Ascending aorta (tissue), 2 donors: ENCODE data around the gene TMEM132D. TPM values are rescaled to one million over a fixed set of nuclear protein-coding genes. Genes with fewer than 3 reads are reported as not detected.

ENCODE experiments used
- DNase-seq, 2 donors: peaks; one replicate each; pipeline ENCODE4 v3.0.0-alpha.2; 2019; ENCODE audit warnings: low spot score in 2 of 2
- H3K27ac ChIP-seq, 2 donors: fragments of 200-600 bp; sonication (generic); one replicate each; pipeline ENCODE4 v1.5.1; 2016 to 2017; ENCODE audit warnings: mild to moderate bottlenecking in 1 of 2
- H3K27me3 ChIP-seq: fragments of 200-600 bp; sonication (generic); one replicate; pipeline ENCODE4 v1.5.1; 2017
- H3K36me3 ChIP-seq, 2 donors: fragments of 200-600 bp; sonication (generic); one replicate each; pipeline ENCODE4 v1.5.1; 2016
- H3K4me1 ChIP-seq, 2 donors: fragments of 200-600 bp; sonication (generic); one replicate each; pipeline ENCODE4 v1.5.1; 2016 to 2017; ENCODE audit warnings: mild to moderate bottlenecking in 1 of 2
- H3K4me3 ChIP-seq, 2 donors: fragments of 200-600 bp; sonication (generic); one replicate each; pipeline ENCODE4 v1.5.1; 2016 to 2017; ENCODE audit warnings: mild to moderate bottlenecking in 1 of 2
- H3K9me3 ChIP-seq, 2 donors: fragments of 200-600 bp; sonication (generic); one replicate each; pipeline ENCODE4 v1.5.1; 2016
- CTCF ChIP-seq, 3 experiments: fragments of 200-600 bp in 2 of 3; fragments of 450-650 bp in 1 of 3; sonication (generic) in 2 of 3; IDR thresholded peaks; one replicate each; pipeline ENCODE4 v1.5.1; 2016 to 2019; ENCODE audit warnings: antibody characterized with exemption in 3 of 3, mild to moderate bottlenecking in 1 of 3, moderate library complexity in 1 of 3
- intact Hi-C: fragments of 100-400 bp; cut with DNase I; formaldehyde crosslinking; loops from one replicate; pipeline ENCODE4 v1.15.1; 2023
- total RNA-seq: library from RNA; depleted of rRNA; stranded (reverse); fragments of >200 nt; gene quantifications from one replicate; pipeline ENCODE4 v1.1.0, GENCODE V29; 2016

The TMEM132D gene
- total RNA-seq, 1 donor from 2014 or later = not detected

- no peak overlapping the region for H3K4me3 ChIP-seq
- H3K27me3 ChIP-seq = no peaks in the 10 kb centered on the region
- H3K9me3 ChIP-seq = no peaks in the 10 kb centered on the region
- H3K27ac ChIP-seq = no peak overlapping the region
- intact Hi-C loops = no loop called here
- TF ChIP-seq CTCF (IDR thresholded peaks at IDR 0.05) = no peak
- H3K4me1 ChIP-seq = no peaks in the 10 kb centered on the region
- H3K36me3 ChIP-seq = no peaks in the 10 kb centered on the region
- no peak for DNase-seq
These were observed 17.3 kb downstream of the TMEM132D start for GRCh38 chr12:129886541-129886940.

- intact Hi-C loops = no loop called here
- Histone ChIP-seq H3K27me3 (no peaks in the 10 kb centered on the region), H3K9me3 (no peaks in the 10 kb centered on the region), H3K27ac (no peak overlapping the region), H3K36me3 (no peaks in the 10 kb centered on the region), H3K4me3 (no peak overlapping the region), H3K4me1 (no peaks in the 10 kb centered on the region)
- no peak for DNase-seq
- TF ChIP-seq CTCF (IDR thresholded peaks at IDR 0.05) = no peak
These were observed 18.5 kb downstream of the TMEM132D start for GRCh38 chr12:129885287-129885686.

GRCh38 chr12:129877411-129877810 lies 26.4 kb downstream of the TMEM132D start:
- no peak for TF ChIP-seq CTCF (IDR thresholded peaks at IDR 0.05)
- intact Hi-C loops = no loop called here
- Histone ChIP-seq H3K27ac (no peak overlapping the region), H3K9me3 (no peaks in the 10 kb centered on the region), H3K27me3 (no peaks in the 10 kb centered on the region), H3K4me3 (no peak overlapping the region), H3K4me1 (no peaks in the 10 kb centered on the region), H3K36me3 (no peaks in the 10 kb centered on the region)
- DNase-seq = no peak

- Histone ChIP-seq H3K4me3 (no peak overlapping the region), H3K9me3 (no peaks in the 10 kb centered on the region), H3K27ac (no peak overlapping the region), H3K36me3 (no peaks in the 10 kb centered on the region), H3K27me3 (no peaks in the 10 kb centered on the region), H3K4me1 (no peaks in the 10 kb centered on the region)
- intact Hi-C loops = no loop called here
- no peak for TF ChIP-seq CTCF (IDR thresholded peaks at IDR 0.05)
- DNase-seq = no peak
These were observed 30.0 kb downstream of the TMEM132D start for GRCh38 chr12:129873833-129874208.

GRCh38 chr12:129873111-129873832 lies 30.6 kb downstream of the TMEM132D start:
- Histone ChIP-seq H3K4me3 (no peak overlapping the region), H3K27ac (no peak overlapping the region), H3K4me1 (no peaks in the 10 kb centered on the region), H3K27me3 (no peaks in the 10 kb centered on the region), H3K36me3 (no peaks in the 10 kb centered on the region), H3K9me3 (no peaks in the 10 kb centered on the region)
- no peak for TF ChIP-seq CTCF (IDR thresholded peaks at IDR 0.05)
- DNase-seq = no peak
- intact Hi-C loops = no loop called here
